Glutamatergic neuron (in vitro differentiated cells): ENCODE measurements around the gene AFF2. TPM values are rescaled to one million over a fixed set of nuclear protein-coding genes. Genes with fewer than 3 reads are reported as not detected.
A peak's percentile ranks its signal among the peaks of the same experiment; 100 is the strongest.

ENCODE experiments used
- DNase-seq: peaks from one replicate; pipeline ENCODE4 v3.0.0; 2022
- H3K27ac Mint-ChIP-seq: one replicate; pipeline ENCODE4 v1.8.0; 2020; ENCODE audit warnings: mild to moderate bottlenecking, mixed read lengths, inconsistent platforms; ENCODE audit not compliant: unreplicated experiment
- H3K27me3 Mint-ChIP-seq: one replicate; pipeline ENCODE4 v1.8.0; 2020; ENCODE audit warnings: mild to moderate bottlenecking, moderate library complexity, mixed read lengths, inconsistent platforms; ENCODE audit not compliant: unreplicated experiment
- H3K36me3 Mint-ChIP-seq: one replicate; pipeline ENCODE4 v1.8.0; 2020; ENCODE audit warnings: mild to moderate bottlenecking, mixed read lengths, inconsistent platforms; ENCODE audit not compliant: unreplicated experiment
- H3K4me1 Mint-ChIP-seq: one replicate; pipeline ENCODE4 v1.8.0; 2020; ENCODE audit warnings: mild to moderate bottlenecking, low read depth, mixed read lengths, inconsistent platforms; ENCODE audit not compliant: unreplicated experiment
- H3K4me3 Mint-ChIP-seq: one replicate; pipeline ENCODE4 v1.8.0; 2020; ENCODE audit warnings: mild to moderate bottlenecking, mixed read lengths, inconsistent platforms; ENCODE audit not compliant: unreplicated experiment
- H3K9me3 Mint-ChIP-seq: one replicate; pipeline ENCODE4 v1.8.0; 2020; ENCODE audit warnings: mild to moderate bottlenecking, moderate library complexity, mixed read lengths, inconsistent platforms; ENCODE audit not compliant: unreplicated experiment
- CTCF ChIP-seq: fragments of 200-600 bp; sonication (generic); IDR thresholded peaks from one replicate; pipeline ENCODE4 v1.5.0; 2021; ENCODE audit not compliant: partially characterized antibody, unreplicated experiment
- total RNA-seq: library from RNA; stranded (reverse); fragmentation: NEBNext Ultra II Directional; extraction: Animal tissue kit (Norgen Biotek cat#: 25700); gene quantifications from one replicate; pipeline ENCODE4 v1.2.1, GENCODE V29; 2021; ENCODE audit not compliant: unreplicated experiment

The AFF2 gene
- total RNA-seq, 1 donor from 2014 or later, result 12.2 TPM

DNA sequence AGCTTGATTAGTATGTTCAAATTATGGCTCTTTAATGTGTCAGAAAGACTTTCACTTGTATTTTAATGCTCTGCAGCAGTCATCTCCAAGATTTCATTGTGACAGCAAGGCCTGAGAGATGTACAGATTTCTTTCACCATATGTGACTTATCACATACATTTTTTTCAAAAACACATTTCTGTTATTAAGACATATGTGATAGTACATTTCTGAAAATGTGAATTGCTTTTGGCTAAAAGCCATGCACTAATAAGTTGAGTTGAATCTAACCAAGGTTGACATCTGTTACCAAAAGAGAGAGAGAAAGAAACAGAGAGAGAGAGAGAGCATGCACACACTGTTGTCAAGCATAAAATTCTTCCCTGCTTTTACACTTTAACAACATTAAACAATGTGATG, 409.3 kb downstream of the AFF2 start:
- Mint-ChIP-seq H3K27ac (no peak overlapping the region), H3K4me3 (no peak overlapping the region)

DNA sequence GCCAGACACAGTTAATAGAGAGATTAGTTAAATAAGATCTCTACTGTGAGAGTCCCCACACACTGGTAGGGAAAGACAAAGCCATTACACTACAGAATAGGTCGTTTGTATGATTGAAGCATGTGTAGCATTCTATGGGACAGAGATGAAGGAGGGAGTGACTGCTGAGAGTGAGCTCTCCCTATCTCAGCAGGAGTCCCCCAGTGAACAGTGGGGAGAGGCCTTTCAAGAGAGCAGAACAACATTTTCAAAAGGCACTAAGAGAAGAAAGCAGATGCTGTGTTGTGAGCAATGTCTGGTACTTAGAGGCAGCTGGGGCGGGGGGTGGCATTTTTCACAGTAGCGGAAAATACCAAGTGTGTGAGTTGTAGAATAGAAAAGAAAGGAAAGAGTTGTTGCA, 413.6 kb downstream of the AFF2 start:
- H3K27me3 Mint-ChIP-seq, result no peaks in the 10 kb centered on the region
- TF ChIP-seq CTCF, result no peak
- peaks cover 10% of the 10 kb centered on the region for H3K4me1 Mint-ChIP-seq

More for the DNA sequence above, 409.3 kb downstream of the AFF2 start:
- no peaks in the 10 kb centered on the region for H3K27me3 Mint-ChIP-seq
- H3K9me3 Mint-ChIP-seq, result no peaks in the 10 kb centered on the region
- H3K4me1 Mint-ChIP-seq, result peaks cover 8% of the 10 kb centered on the region
- no peaks in the 10 kb centered on the region for H3K36me3 Mint-ChIP-seq
- no peak for TF ChIP-seq CTCF
- no peak for DNase-seq

DNA sequence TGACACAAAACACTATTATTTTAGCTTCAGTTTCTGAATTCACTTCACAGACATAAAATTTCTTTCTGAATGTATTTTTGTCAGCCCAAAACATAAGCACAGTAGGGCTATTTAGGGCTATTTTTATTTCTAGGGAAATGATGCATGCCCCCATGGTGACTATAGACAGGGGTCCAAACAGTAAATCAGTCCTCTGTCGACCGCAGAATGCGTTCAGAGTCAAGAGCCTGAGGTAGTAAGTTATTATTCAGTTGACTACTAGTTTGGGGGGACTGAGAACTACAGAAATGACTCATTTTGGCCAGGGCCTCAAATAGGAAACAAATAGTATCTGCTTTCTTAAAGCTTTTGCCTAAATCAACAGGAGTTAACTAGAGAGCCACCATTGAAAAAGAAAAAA, 414.4 kb downstream of the AFF2 start:
- Mint-ChIP-seq H3K9me3 (no peaks in the 10 kb centered on the region), H3K27me3 (no peaks in the 10 kb centered on the region), H3K27ac (no peak overlapping the region), H3K36me3 (no peaks in the 10 kb centered on the region), H3K4me1 (peaks cover 10% of the 10 kb centered on the region), H3K4me3 (no peak overlapping the region)
- no peak for DNase-seq
- TF ChIP-seq CTCF, result no peak

More for the DNA sequence above, 413.6 kb downstream of the AFF2 start:
- no peaks in the 10 kb centered on the region for H3K9me3 Mint-ChIP-seq
- no peaks in the 10 kb centered on the region for H3K36me3 Mint-ChIP-seq
- peak overlapping the region; percentile 0 for H3K4me3 Mint-ChIP-seq
- peak overlapping the region; percentile 10 for H3K27ac Mint-ChIP-seq
- no peak for DNase-seq

GRCh38 chrX:148915474-148915873, 415.1 kb downstream of the AFF2 start:
- H3K27me3 Mint-ChIP-seq, result no peaks in the 10 kb centered on the region
- no peak for DNase-seq
- peaks cover 2% of the 10 kb centered on the region for H3K9me3 Mint-ChIP-seq
- no peaks in the 10 kb centered on the region for H3K36me3 Mint-ChIP-seq
- TF ChIP-seq CTCF, result no peak
- peaks cover 10% of the 10 kb centered on the region for H3K4me1 Mint-ChIP-seq
- H3K4me3 Mint-ChIP-seq, result no peak overlapping the region
- no peak overlapping the region for H3K27ac Mint-ChIP-seq

GRCh38 chrX:148917441-148917840, 417.0 kb downstream of the AFF2 start:
- no peaks in the 10 kb centered on the region for H3K36me3 Mint-ChIP-seq
- peaks cover 10% of the 10 kb centered on the region for H3K4me1 Mint-ChIP-seq
- H3K27me3 Mint-ChIP-seq, result no peaks in the 10 kb centered on the region
- peaks cover 2% of the 10 kb centered on the region for H3K9me3 Mint-ChIP-seq
- H3K27ac Mint-ChIP-seq, result no peak overlapping the region
- no peak for TF ChIP-seq CTCF
- DNase-seq, result no peak
- H3K4me3 Mint-ChIP-seq, result no peak overlapping the region
